ENCODE measurements around the gene CHAF1A. TPM values are rescaled to one million over a fixed set of nuclear protein-coding genes. Genes with fewer than 3 reads are reported as not detected.

The CHAF1A gene
- total and polyA plus RNA-seq, 10 donors: 3.8 to 17.9 (median 10.0) TPM

GRCh38 chr19:4362101-4362828 is 40.2 kb upstream of the CHAF1A start:
- intact Hi-C loops (cut with DNase I; ENCODE audit: low total_unique reads): no loop called here
- Histone ChIP-seq H3K27ac (no peak overlapping the region), H3K4me1 (peaks cover 0 to 15% (median 0%) of the 10 kb centered on the region in 6 donors), H3K4me3 (no peak overlapping the region), H3K9me3 (no peaks in the 10 kb centered on the region), H3K36me3 (peaks cover 4 to 100% (median 87%) of the 10 kb centered on the region in 6 donors), H3K27me3 (replicated peaks in 1 of 7) (no peaks in the 10 kb centered on the region)
- DNase-seq: peak; percentile 68
- 88 to 90% (median 89%) methylated on average over 25 to 32 of the region's 32 CpGs for WGBS, 5 donors
- no peak for TF ChIP-seq POLR2A (IDR thresholded peaks at IDR 0.05)
- TF ChIP-seq POLR2AphosphoS5 (IDR thresholded peaks at IDR 0.05): peak in 1 of 3 donors; percentile 19

GRCh38 chr19:4362831-4363545 is 39.5 kb upstream of the CHAF1A start:
- TF ChIP-seq POLR2AphosphoS5 (IDR thresholded peaks at IDR 0.05): peak; percentile 17 to 63 (median 40)
- peak in 5 of 11 experiments; percentile 11 to 41 (median 18) for TF ChIP-seq CTCF (IDR thresholded peaks at IDR 0.05 in 8 of 11, conservative IDR thresholded peaks at IDR 0.05 in 3 of 11)
- no peak for TF ChIP-seq POLR2A (IDR thresholded peaks at IDR 0.05)
- intact Hi-C loops (cut with DNase I; ENCODE audit: low total_unique reads): no loop called here
- WGBS, 5 donors: 82 to 87% (median 85%) methylated on average over 10 to 22 of the region's 22 CpGs

GRCh38 chr19:4363571-4364304 is 38.7 kb upstream of the CHAF1A start:
- Histone ChIP-seq H3K4me3 (no peak overlapping the region), H3K9me3 (no peaks in the 10 kb centered on the region), H3K36me3 (peaks cover 4 to 95% (median 81%) of the 10 kb centered on the region in 6 donors), H3K4me1 (peaks cover 11 to 30% (median 13%) of the 10 kb centered on the region in 6 donors), H3K27me3 (replicated peaks in 1 of 7) (no peaks in the 10 kb centered on the region), H3K27ac (no peak overlapping the region)
- intact Hi-C loops (cut with DNase I; ENCODE audit: low total_unique reads): no loop called here
- TF ChIP-seq POLR2A (IDR thresholded peaks at IDR 0.05): no peak
- peak in 2 of 3 donors; percentile 12 to 13 for TF ChIP-seq POLR2AphosphoS5 (IDR thresholded peaks at IDR 0.05)
- no peak for TF ChIP-seq CTCF (IDR thresholded peaks at IDR 0.05 in 8 of 11, conservative IDR thresholded peaks at IDR 0.05 in 3 of 11)
- WGBS, 5 donors: 91 to 96% (median 92%) methylated on average over 16 to 26 of the region's 26 CpGs
- DNase-seq: peak; percentile 74

More at GRCh38 chr19:4362831-4363545, 39.5 kb upstream of the CHAF1A start:
- Histone ChIP-seq H3K4me1 (peaks cover 4 to 23% (median 6%) of the 10 kb centered on the region in 6 donors), H3K4me3 (no peak overlapping the region), H3K27ac (no peak overlapping the region), H3K9me3 (no peaks in the 10 kb centered on the region), H3K36me3 (peaks cover 4 to 100% (median 87%) of the 10 kb centered on the region in 6 donors), H3K27me3 (replicated peaks in 1 of 7) (no peaks in the 10 kb centered on the region)
- peak; percentile 74 for DNase-seq

GRCh38 chr19:4365341-4365740 is 37.1 kb upstream of the CHAF1A start:
- Histone ChIP-seq H3K4me1 (peaks cover 27 to 46% (median 29%) of the 10 kb centered on the region in 6 donors), H3K36me3 (peaks cover 4 to 79% (median 65%) of the 10 kb centered on the region in 6 donors), H3K9me3 (no peaks in the 10 kb centered on the region), H3K27me3 (replicated peaks in 1 of 7) (no peaks in the 10 kb centered on the region), H3K4me3 (no peak overlapping the region), H3K27ac (peak overlapping the region in 1 of 8 donors; percentile 17)
- 88 to 96% (median 93%) methylated on average over 8 to 16 of the region's 16 CpGs for WGBS, 5 donors
- TF ChIP-seq CTCF (IDR thresholded peaks at IDR 0.05 in 8 of 11, conservative IDR thresholded peaks at IDR 0.05 in 3 of 11): no peak
- TF ChIP-seq POLR2AphosphoS5 (IDR thresholded peaks at IDR 0.05): peak; percentile 3 to 65 (median 37)
- DNase-seq: peak; percentile 73
- intact Hi-C loops (cut with DNase I; ENCODE audit: low total_unique reads): no loop called here
